Trophoblast cell (in vitro differentiated cells and primary cell): ENCODE measurements around the gene ARMC5.
A peak's percentile ranks its signal among the peaks of the same experiment; 100 is the strongest.

Source experiments
- DNase-seq, 2 donors: peaks; one replicate each; pipeline ENCODE4 v3.0.0-alpha.2; 2016
- H2AFZ ChIP-seq: 2 replicates; pipeline ENCODE4 v1.6.1; 2013; ENCODE audit warnings: low read length, moderate library complexity, mild to moderate bottlenecking; ENCODE audit not compliant: insufficient read depth, poor library complexity
- H2AK5ac ChIP-seq: 2 replicates; pipeline ENCODE4 v1.6.1; 2013; ENCODE audit warnings: mild to moderate bottlenecking, low read length
- H2BK120ac ChIP-seq: 2 replicates; pipeline ENCODE4 v1.6.1; 2013; ENCODE audit warnings: low read length, mild to moderate bottlenecking, moderate library complexity; ENCODE audit not compliant: insufficient read depth, poor library complexity
- H2BK12ac ChIP-seq: 2 replicates; pipeline ENCODE4 v1.6.1; 2013; ENCODE audit warnings: mild to moderate bottlenecking, low read length, moderate library complexity
- H2BK5ac ChIP-seq: 2 replicates; pipeline ENCODE4 v1.6.1; 2013; ENCODE audit warnings: low read length, low read depth, moderate library complexity, mild to moderate bottlenecking; ENCODE audit not compliant: poor library complexity
- H3K14ac ChIP-seq: 2 replicates; pipeline ENCODE4 v1.6.1; 2013; ENCODE audit warnings: mild to moderate bottlenecking, low read length
- H3K18ac ChIP-seq: 2 replicates; pipeline ENCODE4 v1.6.1; 2013; ENCODE audit warnings: mild to moderate bottlenecking, low read length
- H3K23ac ChIP-seq: 2 replicates; pipeline ENCODE4 v1.6.1; 2013; ENCODE audit warnings: low read length
- H3K27ac ChIP-seq: 2 replicates; pipeline ENCODE4 v1.5.1; 2013; ENCODE audit warnings: low read depth, mild to moderate bottlenecking, inconsistent platforms, low read length, moderate library complexity
- H3K27me3 ChIP-seq: 2 replicates; pipeline ENCODE4 v1.6.1; 2013; ENCODE audit warnings: inconsistent platforms, mild to moderate bottlenecking, low read length, moderate library complexity; ENCODE audit not compliant: insufficient read depth
- H3K36me3 ChIP-seq, 2 experiments: 1 replicate in 1 of 2; 2 replicates in 1 of 2; pipeline ENCODE4 v1.6.1; 2013; ENCODE audit warnings: low read length in 2 of 2, mild to moderate bottlenecking in 2 of 2, moderate library complexity in 1 of 2; ENCODE audit not compliant: insufficient read depth in 2 of 2, control insufficient read depth in 1 of 2
- H3K4ac ChIP-seq: 2 replicates; pipeline ENCODE4 v1.6.1; 2013; ENCODE audit warnings: low read depth, mild to moderate bottlenecking, low read length, moderate library complexity
- H3K4me1 ChIP-seq, 2 experiments: 1 replicate in 1 of 2; 2 replicates in 1 of 2; pipeline ENCODE4 v1.6.1; 2013; ENCODE audit warnings: low read length in 2 of 2, mild to moderate bottlenecking in 2 of 2, moderate library complexity in 1 of 2; ENCODE audit not compliant: insufficient read depth in 2 of 2, control insufficient read depth in 1 of 2
- H3K4me2 ChIP-seq: 2 replicates; pipeline ENCODE4 v1.6.1; 2013; ENCODE audit warnings: inconsistent platforms, mild to moderate bottlenecking, low read length, moderate library complexity
- H3K4me3 ChIP-seq: 2 replicates; pipeline ENCODE4 v1.5.1; 2013; ENCODE audit warnings: mild to moderate bottlenecking, low read depth, low read length, inconsistent platforms
- H3K79me1 ChIP-seq: one replicate; pipeline ENCODE4 v1.6.1; 2013; ENCODE audit warnings: low read length
- H3K79me2 ChIP-seq: 2 replicates; pipeline ENCODE4 v1.6.1; 2013; ENCODE audit warnings: low read length, mild to moderate bottlenecking; ENCODE audit not compliant: control insufficient read depth, insufficient read depth, poor library complexity
- H3K9ac ChIP-seq: 2 replicates; pipeline ENCODE4 v1.6.1; 2013; ENCODE audit warnings: mild to moderate bottlenecking, low read length
- H3K9me3 ChIP-seq: 2 replicates; pipeline ENCODE4 v1.6.1; 2013; ENCODE audit warnings: low read depth, mild to moderate bottlenecking, control low read depth, inconsistent platforms, low read length; ENCODE audit not compliant: insufficient read depth
- H4K12ac ChIP-seq: 2 replicates; pipeline ENCODE4 v1.6.1; 2013; ENCODE audit warnings: low read depth, mild to moderate bottlenecking, low read length, moderate library complexity
- H4K8ac ChIP-seq: 2 replicates; pipeline ENCODE4 v1.6.1; 2013; ENCODE audit warnings: low read depth, mild to moderate bottlenecking, low read length, moderate library complexity
- H4K91ac ChIP-seq: one replicate; pipeline ENCODE4 v1.6.1; 2013; ENCODE audit warnings: low read depth, mild to moderate bottlenecking, low read length, moderate library complexity
- WGBS: extraction: QIAGEN DNeasy Blood & Tissue Kit; methylation state at CpG from one replicate; pipeline ENCODE4 v1.1.7; 2013; ENCODE audit warnings: missing lambda C conversion rate; ENCODE audit not compliant: insufficient read length, insufficient coverage; ENCODE audit errors: extremely low coverage; 5-methylcytosine and 5-hydroxymethylcytosine counted together

The ARMC5 gene

DNA sequence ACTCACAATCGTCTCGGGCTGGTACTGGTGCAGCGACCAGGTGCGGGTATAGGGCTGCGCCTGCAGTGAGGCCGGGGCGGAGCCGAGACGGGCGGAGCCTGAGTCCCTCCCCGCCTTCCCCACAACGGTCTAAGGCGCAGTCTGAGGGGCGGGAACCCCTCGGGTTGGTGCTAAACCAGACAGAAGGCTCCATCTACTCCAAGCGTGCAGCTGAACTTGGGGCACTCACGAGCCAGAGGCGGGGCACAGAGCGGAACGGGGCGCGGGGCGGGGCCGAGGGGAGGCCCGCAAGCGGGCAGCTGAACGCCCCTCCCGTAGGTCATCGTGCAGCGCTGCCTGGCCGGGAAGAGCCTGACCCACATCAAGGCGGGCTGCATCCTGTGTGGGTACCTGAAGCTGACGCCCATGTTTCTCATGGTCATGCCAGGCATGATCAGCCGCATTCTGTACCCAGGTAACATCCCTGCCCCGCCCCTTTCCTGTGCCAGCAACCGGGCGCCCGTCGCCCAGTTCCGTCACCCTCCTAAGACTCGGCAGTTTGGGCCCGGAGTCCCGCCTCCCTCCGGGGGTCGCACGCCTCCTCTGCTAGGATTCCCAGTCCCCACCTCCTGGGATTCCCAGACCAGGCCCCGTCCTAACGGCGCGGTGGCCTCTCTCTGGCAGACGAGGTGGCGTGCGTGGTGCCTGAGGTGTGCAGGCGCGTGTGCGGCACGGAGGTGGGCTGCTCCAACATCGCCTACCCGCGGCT is 28.6 kb downstream of the ARMC5 start:
- Histone ChIP-seq H3K36me3 (peaks cover 25 to 28% of the 10 kb centered on the region in 2 experiments), H2BK120ac (no peak overlapping the region), H3K4me2 (peak overlapping the region; percentile 64), H3K27ac (no peak overlapping the region), H3K4me3 (peak overlapping the region; percentile 33), H2BK12ac (no peak overlapping the region), H4K8ac (no peak overlapping the region), H4K12ac (no peak overlapping the region), H3K79me1 (no peaks in the 10 kb centered on the region), H3K9me3 (peaks cover 11% of the 10 kb centered on the region), H2AFZ (no peak overlapping the region), H2BK5ac (no peak overlapping the region), H3K27me3 (peaks cover 34% of the 10 kb centered on the region), H3K9ac (no peak overlapping the region), H3K4ac (no peak overlapping the region), H3K23ac (no peak overlapping the region), H3K4me1 (peaks cover 7 to 14% of the 10 kb centered on the region in 2 experiments), H4K91ac (no peak overlapping the region), H3K14ac (no peak overlapping the region), H3K79me2 (no peaks in the 10 kb centered on the region), H2AK5ac (no peak overlapping the region), H3K18ac (no peak overlapping the region)
- peak; percentile 49 to 70 for DNase-seq
- no CpG with 5 or more reads among the region's 60 CpGs for WGBS

- peaks cover 33 to 36% of the 10 kb centered on the region in 2 experiments for H3K36me3 ChIP-seq
- peak; percentile 34 to 57 for DNase-seq
- no CpG with 5 or more reads among the region's 77 CpGs for WGBS
Measured at GRCh38 chr16:31488468-31489297, 29.4 kb downstream of the ARMC5 start.

DNA sequence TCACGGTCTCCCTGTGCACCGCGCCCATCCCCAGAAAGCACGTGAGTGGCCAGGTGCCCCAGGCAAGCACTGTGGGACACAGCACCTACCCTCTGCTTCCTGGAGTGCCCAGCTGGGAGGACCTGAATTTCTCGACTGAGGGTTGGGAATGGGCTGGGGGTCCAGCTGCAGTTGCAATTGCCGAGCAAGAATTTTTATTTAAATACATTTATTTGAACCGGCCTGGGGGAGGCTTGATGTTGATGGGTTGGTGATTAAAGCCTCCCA is 29.9 kb downstream of the ARMC5 start:
- Histone ChIP-seq H2AK5ac (no peak overlapping the region), H3K36me3 (peaks cover 34 to 39% of the 10 kb centered on the region in 2 experiments), H3K4me3 (no peak overlapping the region), H2BK12ac (no peak overlapping the region), H3K14ac (no peak overlapping the region), H2BK5ac (no peak overlapping the region), H2BK120ac (no peak overlapping the region), H3K79me2 (no peaks in the 10 kb centered on the region), H3K23ac (no peak overlapping the region), H3K4me1 (peaks cover 7 to 14% of the 10 kb centered on the region in 2 experiments), H4K12ac (no peak overlapping the region), H3K4ac (no peak overlapping the region), H4K8ac (no peak overlapping the region), H3K9ac (no peak overlapping the region), H3K4me2 (no peak overlapping the region), H3K18ac (no peak overlapping the region), H2AFZ (no peak overlapping the region), H3K27me3 (peaks cover 34% of the 10 kb centered on the region), H3K9me3 (peaks cover 11% of the 10 kb centered on the region), H3K27ac (no peak overlapping the region), H3K79me1 (no peaks in the 10 kb centered on the region), H4K91ac (no peak overlapping the region)
- no CpG with 5 or more reads among the region's 7 CpGs for WGBS
- DNase-seq = no peak

More at GRCh38 chr16:31488468-31489297, 29.4 kb downstream of the ARMC5 start:
- peak overlapping the region; percentile 64 for H3K4me2 ChIP-seq
- no peak overlapping the region for H4K12ac ChIP-seq
- peaks cover 11% of the 10 kb centered on the region for H3K9me3 ChIP-seq
- no peak overlapping the region for H2BK12ac ChIP-seq
- H3K4ac ChIP-seq = no peak overlapping the region
- H3K4me1 ChIP-seq = peaks cover 7 to 14% of the 10 kb centered on the region in 2 experiments
- peaks cover 34% of the 10 kb centered on the region for H3K27me3 ChIP-seq
- H3K18ac ChIP-seq = no peak overlapping the region
- H2AFZ ChIP-seq = no peak overlapping the region
- no peak overlapping the region for H2BK5ac ChIP-seq
- peak overlapping the region; percentile 26 for H3K4me3 ChIP-seq
- no peak overlapping the region for H2AK5ac ChIP-seq
- no peak overlapping the region for H2BK120ac ChIP-seq
- no peaks in the 10 kb centered on the region for H3K79me2 ChIP-seq
- no peak overlapping the region for H3K9ac ChIP-seq
- no peak overlapping the region for H4K91ac ChIP-seq
- H3K27ac ChIP-seq = no peak overlapping the region
- H4K8ac ChIP-seq = no peak overlapping the region
- no peaks in the 10 kb centered on the region for H3K79me1 ChIP-seq
- no peak overlapping the region for H3K23ac ChIP-seq
- no peak overlapping the region for H3K14ac ChIP-seq

DNA sequence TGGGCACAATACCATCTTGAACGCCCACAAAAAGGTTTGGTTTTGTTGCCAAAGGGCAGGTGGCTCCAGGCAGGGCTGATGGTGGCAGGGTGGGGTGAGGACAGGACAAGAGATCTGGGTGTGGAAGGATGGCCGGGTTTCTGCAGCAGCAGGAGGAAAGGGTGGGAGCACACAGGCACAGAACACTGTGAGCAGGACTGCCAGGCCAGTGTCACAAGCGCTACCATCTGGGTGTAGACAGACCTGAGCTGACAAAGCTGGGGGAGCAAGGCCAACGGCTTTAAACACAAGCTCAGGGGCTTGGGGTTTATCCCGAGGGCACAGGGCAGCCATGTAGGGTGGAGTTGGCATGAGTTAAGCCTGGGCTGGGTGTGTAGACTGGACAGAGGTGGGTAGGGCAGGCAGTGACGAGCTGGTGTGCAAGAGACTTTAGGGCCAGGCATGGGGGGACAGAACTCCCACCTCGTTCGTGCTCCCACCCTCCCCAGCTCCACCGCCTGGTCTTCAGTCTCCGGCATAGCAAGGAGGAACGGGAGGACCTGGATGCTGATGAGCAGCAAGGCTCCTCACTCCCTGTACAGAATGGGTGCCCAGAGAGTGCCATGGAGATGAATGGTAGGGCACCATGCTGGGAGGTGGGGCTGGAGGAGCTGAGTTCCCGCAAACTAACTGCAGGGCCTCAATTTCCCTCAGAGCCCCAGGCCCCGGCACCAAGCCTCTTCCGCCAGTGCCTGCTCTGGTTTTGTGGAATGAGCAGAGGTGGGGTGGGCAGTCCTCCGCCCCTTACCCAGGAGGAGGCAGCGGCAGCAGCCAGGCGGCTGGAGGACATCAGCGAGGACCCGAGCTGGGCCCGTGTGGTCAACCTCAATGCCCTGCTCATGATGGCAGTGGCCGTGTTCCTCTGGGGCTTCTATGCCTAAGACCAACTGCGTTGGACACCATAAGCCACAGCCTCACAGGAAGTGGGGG is 30.6 kb downstream of the ARMC5 start:
- no peak overlapping the region for H2AK5ac ChIP-seq
- no peak overlapping the region for H3K4me3 ChIP-seq
- H3K36me3 ChIP-seq = peaks cover 34 to 41% of the 10 kb centered on the region in 2 experiments
- H3K23ac ChIP-seq = no peak overlapping the region
- H2BK5ac ChIP-seq = no peak overlapping the region
- no peak overlapping the region for H3K4me2 ChIP-seq
- H3K4ac ChIP-seq = no peak overlapping the region
- H3K9ac ChIP-seq = no peak overlapping the region
- no peak overlapping the region for H3K18ac ChIP-seq
- H3K9me3 ChIP-seq = peaks cover 10% of the 10 kb centered on the region
- H4K91ac ChIP-seq = no peak overlapping the region
- no peak overlapping the region for H3K27ac ChIP-seq
- H2AFZ ChIP-seq = no peak overlapping the region
- no peak overlapping the region for H4K8ac ChIP-seq
- H4K12ac ChIP-seq = no peak overlapping the region
- H3K79me1 ChIP-seq = no peaks in the 10 kb centered on the region
- WGBS = no CpG with 5 or more reads among the region's 22 CpGs
- no peak overlapping the region for H2BK12ac ChIP-seq
- H3K79me2 ChIP-seq = no peaks in the 10 kb centered on the region
- H3K4me1 ChIP-seq = peaks cover 7 to 14% of the 10 kb centered on the region in 2 experiments
- H2BK120ac ChIP-seq = no peak overlapping the region
- no peak overlapping the region for H3K14ac ChIP-seq
- DNase-seq = no peak
- H3K27me3 ChIP-seq = peaks cover 32% of the 10 kb centered on the region
